Measurements from ENCODE around the gene RPL15. TPM values are rescaled to one million over a fixed set of nuclear protein-coding genes. Genes with fewer than 3 reads are reported as not detected.

The RPL15 gene
- total and polyA plus RNA-seq, 2 of the 8 experiments (the other 6 are each of a cell fraction or from before 2014, with no cell fraction given) = 2,819 to 6,473 TPM

- H3K14ac ChIP-seq (ENCODE audit: insufficient read length) = no peak overlapping the region
- no peak overlapping the region for H2AK5ac ChIP-seq (ENCODE audit: low read depth, low read length)
- H3K79me2 ChIP-seq (ENCODE audit: control insufficient read depth in 1 of 2, insufficient read depth in 2 of 2, low read length in 2 of 2) = peaks cover 3 to 74% of the 10 kb centered on the region in 2 experiments
- no peak overlapping the region for H4K91ac ChIP-seq (replicated peaks; ENCODE audit: insufficient read length, low read length)
- H3K23ac ChIP-seq (ENCODE audit: insufficient read length) = no peak overlapping the region
- peaks cover 0 to 26% (median 10%) of the 10 kb centered on the region in 4 experiments; a peak in 7 of 8 replicates for H3K36me3 ChIP-seq (ENCODE audit: control insufficient read depth in 2 of 4, insufficient read depth in 4 of 4, low read length in 3 of 4)
- H3K4ac ChIP-seq (replicated peaks; ENCODE audit: insufficient read length, low read depth, low read length) = no peak overlapping the region
- H3K4me1 ChIP-seq (replicated peaks in 1 of 4; ENCODE audit: control insufficient read depth in 3 of 4, insufficient read depth in 4 of 4, low read length in 3 of 4) = no peaks in the 10 kb centered on the region; a peak in 2 of 7 replicates
- no peaks in the 10 kb centered on the region for H3K23me2 ChIP-seq (ENCODE audit: low read depth, low read length)
- H3K18ac ChIP-seq (ENCODE audit: extremely low read depth, low read length) = no peak overlapping the region
- H2BK5ac ChIP-seq (ENCODE audit: low read depth, low read length) = no peak overlapping the region
- H4K20me1 ChIP-seq (replicated peaks in 1 of 2; ENCODE audit: control insufficient read depth in 1 of 2, insufficient read depth in 2 of 2, low read length in 2 of 2) = peaks cover 0 to 10% of the 10 kb centered on the region in 2 experiments
- H3K4me2 ChIP-seq (ENCODE audit: insufficient read depth in 1 of 2, low read depth in 2 of 2, low read length in 2 of 2) = no peak overlapping the region
- H2BK12ac ChIP-seq (ENCODE audit: low read depth, low read length) = no peak overlapping the region
- no peaks in the 10 kb centered on the region for H3K27me3 ChIP-seq (replicated peaks in 1 of 4; ENCODE audit: control insufficient read depth in 3 of 4, extremely low read depth in 1 of 4, insufficient read depth in 3 of 4, low read length in 3 of 4)
- no peak overlapping the region for H2AFZ ChIP-seq (ENCODE audit: low read length)
- 84% methylated on average over 5 of the region's 5 CpGs; no CpG with 5 or more reads in 1 of the 2 experiments for WGBS, 2 experiments (ENCODE audit: extremely low coverage in 1 of 2, insufficient coverage in 1 of 2, insufficient read length in 1 of 2, insufficient replicate concordance in 2 of 2, low coverage in 1 of 2, low lambda C conversion rate in 2 of 2, missing lambda C conversion rate in 1 of 2)
- DNase-seq (ENCODE audit: low read depth in 1 of 2, low spot score in 2 of 2) = no peak
- no peak overlapping the region for H3K56ac ChIP-seq (replicated peaks; ENCODE audit: insufficient read length, low read depth, low read length)
- no peak for FAIRE-seq
- no peak overlapping the region for H3K27ac ChIP-seq (ENCODE audit: low read depth, low read length)
- H4K8ac ChIP-seq (ENCODE audit: extremely low read depth, insufficient read depth, low read length) = no peak overlapping the region
- ChIA-PET POLR2A (ENCODE audit: partially characterized antibody) (interaction anchor here (0.6 to 1.7 kb wide), 3 partner anchors 11 to 18 kb away, joined by 3 to 6 read pairs (median 3); no protein-coding TSS in a partner anchor), CTCF (ENCODE audit: partially characterized antibody) (interaction anchor here (1.0 to 5.5 kb wide), 3 partner anchors 11 to 43 kb away, joined by 3 to 34 read pairs (median 7); no protein-coding TSS in a partner anchor)
- no peak overlapping the region for H4K5ac ChIP-seq (ENCODE audit: insufficient read length, low read depth, low read length)
- H3K9ac ChIP-seq (replicated peaks in 1 of 4; ENCODE audit: extremely low read depth in 1 of 4, low read depth in 3 of 4, low read length in 3 of 4) = no peak overlapping the region
- peaks cover 2% of the 10 kb centered on the region for H3K79me1 ChIP-seq (ENCODE audit: low read depth, low read length)
- H3K9me3 ChIP-seq (ENCODE audit: insufficient read depth in 2 of 2, low read depth in 1 of 2, low read length in 1 of 2) = peaks cover 9 to 14% of the 10 kb centered on the region in 2 experiments; a peak in 3 of 4 replicates
- no peak overlapping the region for H2BK120ac ChIP-seq (replicated peaks; ENCODE audit: low read depth, low read length)
- no peak overlapping the region for H3K4me3 ChIP-seq (ENCODE audit: extremely low read depth in 1 of 4, insufficient read depth in 2 of 4, low read depth in 3 of 4, low read length in 4 of 4)
- H2BK15ac ChIP-seq (ENCODE audit: low read length) = no peak overlapping the region
- no peak overlapping the region for H2BK20ac ChIP-seq (ENCODE audit: low read length)
- TF ChIP-seq RBBP5 (IDR thresholded peaks at IDR 0.05; ENCODE audit: borderline replicate concordance, low read depth, low read length) = no peak
- no peak for TF ChIP-seq SIRT6 (IDR thresholded peaks at IDR 0.05; ENCODE audit: low read length)
- no peak for TF ChIP-seq ATF2 (IDR thresholded peaks at IDR 0.05; ENCODE audit: low read length)
- TF ChIP-seq TCF12 (IDR thresholded peaks at IDR 0.05; ENCODE audit: low read depth, low read length) = no peak
- no peak for TF ChIP-seq CREB1 (IDR thresholded peaks at IDR 0.05)
- no peak for TF ChIP-seq EGR1 (IDR thresholded peaks at IDR 0.05; ENCODE audit: borderline replicate concordance, low read depth, low read length)
Observed at GRCh38 chr3:23877329-23877980, 39.5 kb upstream of the RPL15 start.

All from H1 (cell line).